NCI-H510A (cell line): ENCODE results near the gene AMZ2.
"Not testable (repeated sequence)": the region's sequence is repeated elsewhere in the genome, so short reads cannot be mapped to it uniquely, and the experiment has no call there.

ENCODE experiments used
- DNase-seq: peaks from one replicate; lab custom pipeline; 2025; lab: John Stamatoyannopoulos, UW

Gene AMZ2

GRCh38 chr17:68220786-68221185 is 27.1 kb upstream of the AMZ2 start:
- not testable (repeated sequence) for DNase-seq

GRCh38 chr17:68221786-68222185 is 26.1 kb upstream of the AMZ2 start:
- DNase-seq: no peak

DNA sequence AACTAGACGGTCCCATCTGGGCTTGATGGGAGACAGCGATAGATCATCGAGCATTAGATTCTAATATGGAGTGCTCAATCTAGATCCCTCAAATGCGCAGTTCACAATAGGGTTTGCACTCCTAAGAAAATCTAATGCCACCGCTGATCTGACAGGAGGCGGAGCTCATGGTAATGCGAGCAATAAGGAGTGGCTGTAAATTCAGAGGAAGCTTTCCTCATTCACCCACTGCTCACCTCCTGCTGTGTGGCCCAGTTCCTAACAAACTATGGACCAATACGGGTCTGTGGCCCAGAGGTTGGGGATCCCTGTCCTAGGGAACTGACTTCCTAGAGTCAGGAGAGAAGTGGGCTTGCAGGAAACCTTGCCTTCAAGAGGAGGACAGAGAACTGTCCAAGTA is 25.2 kb upstream of the AMZ2 start:
- no peak for DNase-seq

DNA sequence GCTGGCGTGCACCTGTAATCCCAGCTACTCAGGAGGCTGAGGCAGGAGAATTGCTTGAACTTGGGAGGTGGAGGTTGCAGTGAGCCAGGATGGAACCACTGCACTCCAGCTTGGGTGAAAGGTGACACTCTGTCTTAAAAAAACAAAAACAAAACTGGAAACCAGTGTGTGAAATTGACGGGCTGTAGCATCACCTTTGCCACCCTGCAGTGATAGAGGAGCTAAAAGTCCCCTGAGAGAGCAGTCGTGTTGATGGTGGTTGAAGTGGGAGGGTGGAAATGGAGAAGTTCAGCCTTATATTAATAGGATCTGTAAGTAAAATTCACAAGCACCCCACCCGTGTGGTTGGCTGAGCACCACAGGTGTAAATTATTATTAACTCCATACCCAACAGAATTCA is 22.8 kb upstream of the AMZ2 start:
- DNase-seq: not testable (repeated sequence)

- not testable (repeated sequence) for DNase-seq
Measured at GRCh38 chr17:68228039-68228680, 19.7 kb upstream of the AMZ2 start.

DNA sequence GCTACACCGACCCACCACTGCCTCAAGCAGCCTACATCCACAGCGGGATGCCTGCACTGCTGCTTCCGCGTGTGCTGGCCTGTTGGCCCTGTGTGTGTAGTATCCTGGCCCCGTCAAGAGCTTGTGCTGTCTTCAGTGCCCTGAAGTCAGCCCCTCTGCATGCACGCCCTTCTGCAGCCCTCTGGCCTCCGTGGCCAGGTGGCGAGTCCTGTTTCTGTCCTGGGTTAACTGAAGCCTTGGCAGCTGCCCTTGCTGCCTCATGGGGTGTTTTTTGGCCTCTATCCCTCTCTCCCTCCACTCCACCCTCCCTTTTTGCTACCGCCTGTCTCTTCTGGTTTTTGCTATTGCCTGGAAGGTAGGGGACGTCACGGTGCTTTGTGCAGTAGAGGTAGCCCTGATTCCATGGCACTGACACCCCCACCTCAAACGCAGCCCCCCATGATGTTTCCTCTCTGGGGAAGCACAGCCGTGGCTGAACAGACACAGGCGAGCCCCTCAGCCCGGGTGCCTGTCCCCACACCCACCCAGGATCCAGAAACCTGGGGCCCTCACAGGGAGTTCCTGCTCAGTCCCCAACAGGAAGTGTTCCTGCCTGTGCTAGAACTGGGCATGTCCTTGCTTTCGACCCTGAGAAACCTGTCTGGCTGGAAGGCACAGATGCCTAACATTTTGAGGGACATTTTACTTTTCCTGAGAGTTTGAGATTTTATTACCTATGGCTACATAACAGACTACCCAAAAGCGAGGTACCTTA is 18.8 kb upstream of the AMZ2 start:
- no peak for DNase-seq

GRCh38 chr17:68229619-68230018 is 18.2 kb upstream of the AMZ2 start:
- no peak for DNase-seq

GRCh38 chr17:68231131-68231530 is 16.7 kb upstream of the AMZ2 start:
- not testable (repeated sequence) for DNase-seq

- no peak for DNase-seq
Measured at GRCh38 chr17:68231541-68231940, 16.3 kb upstream of the AMZ2 start.

DNA sequence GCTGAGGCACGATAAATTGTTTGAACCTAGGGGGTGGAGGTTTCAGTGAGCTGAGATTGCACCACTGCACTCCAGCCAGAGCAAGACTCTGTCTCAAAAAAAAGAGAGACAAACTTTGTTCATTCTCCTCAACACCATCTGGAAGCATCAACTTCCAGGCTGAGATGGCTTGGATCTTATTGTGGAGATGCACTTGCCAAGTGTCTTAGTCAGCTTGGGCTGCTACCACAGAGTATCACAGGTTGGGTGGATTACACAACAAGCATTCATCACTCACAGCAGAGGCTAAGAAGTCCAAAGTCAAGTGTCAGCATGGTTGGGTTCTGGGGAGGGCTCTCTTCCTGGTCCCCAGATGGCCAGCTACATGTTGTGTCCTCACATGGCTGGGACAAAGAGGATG is 15.1 kb upstream of the AMZ2 start:
- not testable (repeated sequence) for DNase-seq

DNA sequence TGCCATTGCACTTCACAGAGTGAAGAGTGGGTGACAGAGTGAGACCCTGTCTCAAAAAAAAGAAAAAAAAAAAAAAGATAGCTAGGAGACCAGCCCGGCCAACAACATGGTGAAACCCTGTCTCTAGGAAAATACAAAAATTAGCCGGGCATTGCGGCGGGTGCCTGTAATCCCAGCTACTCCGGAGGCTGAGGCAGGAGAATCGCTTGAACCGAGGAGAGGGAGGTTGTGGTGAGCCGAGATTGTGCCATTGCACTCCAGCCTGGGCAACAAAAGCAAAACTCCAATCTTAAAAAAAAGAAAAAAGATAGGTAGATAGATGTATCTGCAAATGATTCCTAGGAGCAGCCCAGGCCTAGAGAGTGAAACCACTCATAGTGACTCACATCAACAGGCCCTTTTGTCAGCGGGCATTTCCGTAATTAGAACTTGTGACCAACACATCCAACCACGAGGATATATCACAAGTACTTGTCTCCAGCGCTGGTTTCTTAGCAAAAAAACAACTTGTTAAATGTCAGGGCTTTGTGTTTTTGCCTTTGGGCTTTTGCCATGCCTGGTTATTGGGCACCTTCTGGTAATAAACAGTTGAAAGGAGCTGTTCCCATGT is 13.0 kb upstream of the AMZ2 start:
- DNase-seq: not testable (repeated sequence)

GRCh38 chr17:68235336-68235791 is 12.5 kb upstream of the AMZ2 start:
- not testable (repeated sequence) for DNase-seq

GRCh38 chr17:68237369-68238163 is 10.3 kb upstream of the AMZ2 start:
- not testable (repeated sequence) for DNase-seq

GRCh38 chr17:68238164-68238870 is 9.5 kb upstream of the AMZ2 start:
- no peak for DNase-seq

DNA sequence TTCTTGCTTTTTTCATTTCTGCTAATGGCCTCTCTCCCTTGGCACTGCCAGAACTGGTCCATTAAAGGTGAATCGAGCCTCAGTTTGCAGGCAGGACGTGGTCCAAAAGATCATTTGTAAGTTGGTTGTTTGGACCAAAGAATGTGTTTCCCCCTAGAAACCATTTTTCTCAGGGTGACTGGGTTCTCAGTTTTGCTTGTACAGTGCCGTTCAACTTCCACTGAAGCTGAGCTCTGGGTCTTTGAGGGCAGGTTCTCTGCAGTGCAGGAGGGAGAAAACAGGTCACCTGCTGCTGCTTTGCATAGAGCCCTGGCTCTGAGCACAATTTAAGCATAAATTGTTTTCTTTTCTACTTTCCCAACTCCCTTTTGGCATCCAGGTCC is 9.0 kb upstream of the AMZ2 start:
- no peak for DNase-seq

DNA sequence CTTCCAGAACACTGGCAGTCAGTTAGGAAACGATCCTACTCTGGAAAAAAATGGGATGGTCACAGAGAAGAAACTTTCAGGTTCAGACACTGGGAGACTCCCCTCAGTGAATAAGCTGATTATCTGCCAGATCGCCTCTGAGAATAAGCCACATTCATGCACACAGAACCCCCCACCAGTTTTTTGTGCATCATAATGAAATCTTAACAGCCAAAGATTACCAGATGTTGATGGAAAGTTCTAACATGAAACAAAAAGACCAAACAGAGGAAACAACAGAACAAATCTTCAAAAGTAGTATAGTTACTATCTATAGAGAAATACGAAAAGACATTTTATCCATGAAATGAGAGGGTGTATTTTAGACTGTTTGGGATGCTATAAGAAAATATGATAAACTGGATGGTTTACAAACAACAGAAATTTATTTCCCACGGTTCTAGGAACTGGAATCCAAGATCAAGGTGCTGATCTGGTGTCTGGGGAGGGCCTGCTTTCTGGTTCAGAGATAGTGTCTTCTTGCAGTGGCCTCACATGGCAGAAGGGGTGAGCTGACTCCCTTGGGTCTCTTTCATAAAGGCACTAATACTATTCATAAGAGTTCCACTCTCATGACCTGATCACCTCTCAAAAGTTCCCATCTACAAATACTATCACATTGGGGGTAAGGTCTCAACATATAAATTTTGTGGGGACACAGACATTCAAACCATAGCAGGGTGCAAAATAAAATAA is 8.0 kb upstream of the AMZ2 start:
- no peak for DNase-seq

GRCh38 chr17:68246271-68247028 is 1.4 kb upstream of the AMZ2 start:
- no peak for DNase-seq

DNA sequence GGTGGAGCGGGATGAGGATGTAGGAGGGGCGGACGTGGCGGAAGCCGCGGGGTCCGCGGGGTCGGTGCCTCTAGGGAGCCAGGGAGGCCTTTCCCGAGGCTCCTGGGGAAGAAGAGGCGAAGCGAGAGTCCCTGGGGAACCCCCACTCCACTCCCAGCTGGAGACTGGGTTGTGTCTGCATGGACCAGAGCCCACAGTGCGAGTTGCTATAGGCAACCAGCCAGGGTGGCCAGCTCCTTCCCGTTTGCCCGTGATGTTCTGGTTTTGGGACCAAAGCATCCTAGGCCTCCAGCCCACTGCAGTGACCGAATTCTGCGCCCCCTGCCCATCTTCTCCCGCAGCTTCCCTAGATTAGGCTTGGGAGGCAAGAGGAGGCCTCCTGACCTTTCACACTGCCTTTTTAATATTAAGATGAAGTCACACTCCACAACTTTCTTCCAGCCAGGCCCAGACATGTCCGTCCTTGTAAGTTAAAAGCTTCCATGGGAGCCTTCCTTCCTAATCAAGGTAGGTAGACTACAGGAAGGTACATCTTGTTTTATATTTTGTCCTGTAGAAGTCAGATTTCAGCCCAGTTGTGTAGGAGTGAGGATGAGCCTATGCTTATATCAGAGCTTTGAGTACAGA is 469 bp downstream of the AMZ2 start:
- DNase-seq: no peak

- DNase-seq: no peak
Measured at GRCh38 chr17:68248891-68249290, 1.0 kb downstream of the AMZ2 start.

DNA sequence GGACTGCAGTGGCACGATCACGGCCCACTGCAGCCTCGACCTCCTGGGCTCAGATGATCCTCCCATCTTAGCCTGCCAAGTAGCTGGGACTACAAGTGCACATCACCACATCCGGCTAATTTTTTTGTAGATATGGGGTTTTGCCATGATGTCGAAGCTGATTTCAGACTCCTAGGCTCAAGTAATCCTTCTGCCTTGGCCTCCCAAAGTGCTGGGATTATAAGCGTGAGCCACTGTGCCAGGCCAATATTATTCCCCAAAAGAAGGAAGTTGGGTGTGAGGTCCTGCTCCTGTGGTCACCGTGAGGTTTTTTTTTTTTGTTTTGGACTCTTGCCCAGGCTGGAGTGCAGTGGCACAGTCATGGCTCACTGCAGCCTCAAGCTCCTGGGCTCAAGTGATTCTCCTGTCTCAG is 1.5 kb downstream of the AMZ2 start:
- no peak for DNase-seq
